ENCODE data around the gene FERMT3. TPM values are rescaled to one million over a fixed set of nuclear protein-coding genes. Genes with fewer than 3 reads are reported as not detected.

FERMT3 gene
- total RNA-seq, 1 donor from 2014 or later = 9.6 TPM

DNA sequence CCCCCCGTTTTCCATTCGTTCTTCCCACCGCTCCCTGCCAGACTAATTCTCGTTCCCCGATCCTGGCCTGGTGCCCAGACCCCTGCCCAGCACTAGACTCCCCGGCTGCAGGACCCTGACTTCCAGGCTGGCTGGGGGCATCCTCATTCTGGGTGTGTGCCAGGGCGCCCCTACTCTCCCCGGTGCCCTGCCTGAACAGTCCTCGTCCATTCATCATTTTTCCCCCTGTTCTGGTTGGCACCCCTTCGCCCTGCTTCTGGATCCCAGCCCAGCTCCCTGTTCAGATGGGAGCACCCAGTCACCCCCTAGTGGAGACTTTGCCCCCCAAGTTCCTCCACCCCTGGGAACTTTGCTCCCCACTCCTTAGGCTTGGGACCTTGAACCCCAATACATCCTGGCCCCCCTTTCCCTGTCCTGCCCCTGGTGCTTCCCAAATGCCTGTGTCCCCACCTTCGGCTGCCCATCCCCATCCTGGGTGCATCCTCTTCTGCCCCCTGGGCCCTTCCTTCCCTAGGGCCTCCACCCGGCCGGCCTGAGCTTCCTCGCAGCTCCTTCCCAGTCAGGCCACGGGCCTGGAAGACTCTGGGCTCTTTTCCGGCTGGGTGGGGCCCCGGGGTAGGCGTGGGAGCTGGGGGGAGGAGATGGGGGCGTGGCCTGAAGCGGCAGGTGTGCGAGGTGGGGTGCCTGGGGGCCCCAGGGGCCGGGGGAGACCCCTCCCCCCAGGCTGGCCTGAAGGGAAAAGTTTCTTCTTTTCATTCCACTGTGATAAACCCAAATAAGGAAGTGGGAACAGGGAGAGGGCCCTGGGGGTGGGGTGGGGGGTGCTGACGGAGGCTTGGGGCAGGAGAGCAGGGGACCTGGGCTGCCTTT is 45.7 kb downstream of the FERMT3 start:
- peak; percentile 75 for DNase-seq (ENCODE audit: missing footprints)
- ATAC-seq = peak; percentile 11
- intact Hi-C loops (cut with DNase I) = loop anchor here (5.0 kb wide), 1 partner anchor 50 kb away; the partner anchor contains the start of gene CATSPERZ

DNA sequence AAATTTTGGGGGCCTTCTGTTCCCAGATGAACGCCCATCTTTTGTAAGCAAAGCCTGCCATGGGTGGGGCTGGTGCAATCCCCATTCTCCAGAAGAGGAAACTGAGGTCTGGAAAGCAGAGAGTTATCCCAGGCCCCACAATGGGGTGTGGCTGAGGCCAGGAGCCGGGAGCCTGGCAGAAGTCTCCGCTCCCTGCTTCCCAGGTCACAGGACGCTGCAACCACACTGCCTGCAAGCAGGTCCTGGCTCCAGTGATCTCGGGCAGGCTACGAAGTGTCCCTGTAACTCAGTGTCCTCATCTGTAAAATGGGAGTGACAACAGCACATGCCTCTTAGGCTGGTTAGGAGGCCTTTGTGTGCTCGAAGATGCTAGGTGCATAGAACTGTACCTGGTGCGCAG is 46.5 kb downstream of the FERMT3 start:
- DNase-seq (ENCODE audit: missing footprints) = no peak
- intact Hi-C loops (cut with DNase I) = loop anchor here (5.0 kb wide), 1 partner anchor 49 kb away; the partner anchor contains the start of gene CATSPERZ

GRCh38 chr11:64253481-64253880 is 47.0 kb downstream of the FERMT3 start:
- DNase-seq (ENCODE audit: missing footprints) (peak; percentile 64), ATAC-seq (no peak)
- intact Hi-C loops (cut with DNase I) = loop anchor here (5.0 kb wide), 1 partner anchor 49 kb away; the partner anchor contains the start of gene CATSPERZ

More for the DNA sequence above, 46.5 kb downstream of the FERMT3 start:
- ATAC-seq = no peak

DNA sequence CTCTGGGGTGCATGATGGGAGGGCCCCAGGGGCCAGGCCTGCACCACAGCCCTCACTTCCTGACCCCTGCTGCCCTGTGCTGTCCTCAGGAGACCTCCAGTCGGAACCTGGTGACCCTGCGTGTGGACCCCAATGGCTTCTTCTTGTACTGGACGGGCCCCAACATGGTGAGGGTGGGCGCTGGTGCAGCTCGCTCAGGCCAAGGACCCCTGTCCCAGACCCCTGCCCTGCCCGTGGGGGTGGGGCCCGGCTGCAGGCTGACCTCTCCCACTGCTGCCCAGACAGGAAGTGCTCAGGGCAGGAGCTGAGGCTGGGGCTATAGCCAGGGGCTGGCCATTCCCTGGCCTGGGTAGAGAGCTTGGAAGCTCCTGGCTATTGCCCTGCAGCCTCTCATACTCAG is 47.8 kb downstream of the FERMT3 start:
- ATAC-seq = no peak
- intact Hi-C loops (cut with DNase I) = loop anchor here (5.0 kb wide), 1 partner anchor 48 kb away; the partner anchor contains the start of gene CATSPERZ
- DNase-seq (ENCODE audit: missing footprints) = no peak

- ATAC-seq (no peak), DNase-seq (ENCODE audit: missing footprints) (no peak)
- intact Hi-C loops (cut with DNase I) = no loop called here
Observed at GRCh38 chr11:64255135-64256128, 48.9 kb downstream of the FERMT3 start.

GRCh38 chr11:64256300-64256699 is 49.8 kb downstream of the FERMT3 start:
- intact Hi-C loops (cut with DNase I) = no loop called here
- DNase-seq (ENCODE audit: missing footprints) (no peak), ATAC-seq (no peak)

DNA sequence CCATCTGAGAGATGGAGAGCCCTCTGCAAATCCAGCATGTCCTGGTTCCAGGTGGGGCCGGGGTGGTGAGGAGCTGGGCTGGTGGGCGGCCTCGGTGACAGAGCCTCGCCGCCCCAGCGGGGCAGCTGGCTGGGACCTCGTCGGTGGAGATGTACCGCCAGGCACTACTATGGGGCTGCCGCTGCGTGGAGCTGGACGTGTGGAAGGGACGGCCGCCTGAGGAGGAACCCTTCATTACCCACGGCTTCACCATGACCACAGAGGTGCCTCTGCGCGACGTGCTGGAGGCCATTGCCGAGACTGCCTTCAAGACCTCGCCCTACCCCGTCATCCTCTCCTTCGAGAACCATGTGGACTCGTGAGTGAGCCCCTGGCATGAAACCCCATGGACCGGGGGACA is 51.8 kb downstream of the FERMT3 start:
- no peak for DNase-seq (ENCODE audit: missing footprints)
- ATAC-seq = no peak
- intact Hi-C loops (cut with DNase I) = no loop called here

GRCh38 chr11:64258946-64259532 is 52.5 kb downstream of the FERMT3 start:
- DNase-seq (ENCODE audit: missing footprints) (peak; percentile 55), ATAC-seq (no peak)
- intact Hi-C loops (cut with DNase I) = no loop called here

- DNase-seq (ENCODE audit: missing footprints) = no peak
- intact Hi-C loops (cut with DNase I) = no loop called here
- no peak for ATAC-seq
Observed at GRCh38 chr11:64259533-64260067, 53.1 kb downstream of the FERMT3 start.

DNA sequence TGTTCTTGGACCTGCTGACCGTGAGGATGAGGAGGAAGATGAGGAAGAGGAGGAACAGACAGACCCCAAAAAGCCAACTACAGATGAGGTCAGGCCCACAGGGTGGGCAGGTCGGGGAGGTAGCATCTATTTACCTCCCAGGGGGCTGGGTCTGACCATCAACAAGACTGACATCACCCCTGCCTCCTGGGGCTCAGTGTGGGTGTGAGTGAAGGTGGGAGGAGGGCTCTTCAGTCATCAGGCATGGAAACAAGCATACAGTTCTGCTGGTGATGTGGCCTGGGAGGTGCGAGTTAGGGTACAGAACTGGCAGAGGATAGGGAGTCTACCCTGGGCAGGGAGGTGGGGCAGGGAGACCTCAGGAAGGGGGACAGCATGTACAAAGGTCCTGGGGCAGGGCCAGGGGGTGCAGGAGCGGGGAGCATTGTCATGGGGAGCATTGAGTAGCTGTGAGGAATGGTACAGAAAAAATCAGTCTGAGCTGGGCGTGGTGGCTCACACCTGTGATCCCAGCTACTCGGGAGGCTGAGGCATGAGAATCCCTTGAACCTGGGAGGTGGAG is 53.7 kb downstream of the FERMT3 start:
- DNase-seq (ENCODE audit: missing footprints) (no peak), ATAC-seq (no peak)
- intact Hi-C loops (cut with DNase I) = no loop called here

DNA sequence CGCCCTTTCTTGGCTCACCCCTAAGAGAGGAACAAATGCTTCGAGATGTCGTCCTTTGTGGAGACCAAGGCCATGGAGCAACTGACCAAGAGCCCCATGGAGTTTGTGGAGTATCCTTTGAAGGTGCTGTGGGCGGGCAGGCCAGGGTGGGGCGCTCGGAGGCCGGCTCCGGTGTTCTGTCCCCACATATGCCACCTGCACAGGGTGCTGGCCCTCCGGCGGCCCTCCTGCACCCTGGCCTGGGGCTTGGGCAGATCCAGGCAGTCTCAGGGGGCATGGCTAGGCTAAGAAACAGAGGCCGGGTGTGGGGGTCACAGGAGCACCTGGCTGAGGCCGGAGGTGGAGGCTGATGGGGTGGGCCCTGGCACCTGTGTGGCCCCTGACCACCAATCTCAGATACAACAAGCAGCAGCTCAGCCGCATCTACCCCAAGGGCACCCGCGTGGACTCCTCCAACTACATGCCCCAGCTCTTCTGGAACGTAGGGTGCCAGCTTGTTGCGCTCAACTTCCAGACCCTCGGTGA is 55.1 kb downstream of the FERMT3 start:
- DNase-seq (ENCODE audit: missing footprints) = no peak
- intact Hi-C loops (cut with DNase I) = no loop called here
- ATAC-seq = no peak

GRCh38 chr11:64262271-64263002 is 55.9 kb downstream of the FERMT3 start:
- ATAC-seq (no peak), DNase-seq (ENCODE audit: missing footprints) (no peak)
- intact Hi-C loops (cut with DNase I) = no loop called here

DNA sequence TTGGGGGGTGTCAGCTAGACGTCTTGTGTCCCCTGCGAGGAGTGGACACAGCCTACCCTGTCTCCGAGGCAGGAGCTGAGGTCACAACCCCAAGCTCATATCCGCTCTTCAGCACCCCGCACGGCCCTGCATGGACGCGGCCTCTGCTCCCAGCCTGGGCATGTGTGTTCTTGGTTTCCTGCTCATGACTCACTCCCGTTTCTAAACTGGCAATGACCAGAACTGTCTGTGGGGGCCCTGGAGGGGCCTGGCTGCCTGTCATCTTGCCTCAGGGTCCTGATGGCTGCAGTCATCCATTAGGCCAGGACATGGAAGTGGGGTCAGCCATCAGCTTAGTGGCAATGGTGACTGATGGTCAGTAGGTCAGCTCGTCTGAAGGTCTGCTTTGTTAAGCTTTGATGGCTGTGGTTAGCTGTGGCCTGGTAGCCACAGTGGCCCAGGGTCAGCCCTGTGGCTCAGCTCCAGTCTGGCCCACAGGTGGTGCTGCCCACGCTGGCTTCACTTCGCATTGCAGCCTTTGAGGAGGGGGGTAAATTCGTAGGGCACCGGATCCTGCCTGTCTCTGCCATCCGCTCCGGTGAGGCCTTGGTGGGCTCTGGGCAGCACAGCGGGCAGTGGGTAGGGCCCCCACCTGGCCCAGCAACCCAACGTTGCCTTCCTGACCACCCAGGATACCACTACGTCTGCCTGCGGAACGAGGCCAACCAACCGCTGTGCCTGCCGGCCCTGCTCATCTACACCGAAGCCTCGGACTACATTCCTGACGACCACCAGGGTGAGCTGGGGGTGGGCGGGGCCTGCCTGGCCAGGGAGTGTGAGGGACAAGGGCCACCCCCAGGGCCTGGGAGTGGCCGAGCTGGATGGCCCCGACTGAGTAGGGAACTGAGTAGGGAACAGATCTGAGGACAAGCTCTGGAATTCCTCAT is 56.8 kb downstream of the FERMT3 start:
- no peak for ATAC-seq
- no peak for DNase-seq (ENCODE audit: missing footprints)
- intact Hi-C loops (cut with DNase I) = no loop called here

GRCh38 chr11:64263947-64264317 is 57.4 kb downstream of the FERMT3 start:
- DNase-seq (ENCODE audit: missing footprints) (no peak), ATAC-seq (no peak)
- intact Hi-C loops (cut with DNase I) = no loop called here

GRCh38 chr11:64264371-64264852 is 57.9 kb downstream of the FERMT3 start:
- DNase-seq (ENCODE audit: missing footprints) (no peak), ATAC-seq (no peak)

More at GRCh38 chr11:64264371-64264852, 57.9 kb downstream of the FERMT3 start:
- intact Hi-C loops (cut with DNase I) = no loop called here
